Left lung (tissue), 10 donors: ENCODE measurements around the gene BLVRB. TPM values are rescaled to one million over a fixed set of nuclear protein-coding genes. Genes with fewer than 3 reads are reported as not detected.
"Not testable (repeated sequence)": the region's sequence is repeated elsewhere in the genome, so short reads cannot be mapped to it uniquely, and the experiment has no call there.

Source experiments
- ATAC-seq: fragments of 200-7000 bp; cut with Tn5 transposase; one replicate; pipeline ENCODE4 v1.9.1; 2020; ENCODE audit warnings: moderate library complexity
- DNase-seq, 4 donors: peaks; one replicate each; pipeline ENCODE4 v3.0.0-alpha.2; 2013 to 2020
- H3K27ac ChIP-seq, 2 donors: fragments of 200-600 bp; sonication (generic) in 1 of 2; one replicate each; pipeline versions ENCODE4 v1.5.0 to v1.8.0; 2020 to 2021
- H3K27me3 ChIP-seq, 2 donors: fragments of 200-600 bp; sonication (generic) in 1 of 2; one replicate each; pipeline versions ENCODE4 v1.5.0 to v1.8.0; 2020 to 2021
- H3K36me3 ChIP-seq, 2 donors: fragments of 200-600 bp; sonication (generic) in 1 of 2; one replicate each; pipeline versions ENCODE4 v1.5.0 to v1.8.0; 2020 to 2021
- H3K4me1 ChIP-seq, 2 donors: fragments of 200-600 bp; one replicate each; pipeline ENCODE4 v1.8.0; 2021
- H3K4me3 ChIP-seq, 2 donors: fragments of 200-600 bp; sonication (generic) in 1 of 2; one replicate each; pipeline versions ENCODE4 v1.5.0 to v1.8.0; 2020 to 2021; ENCODE audit warnings: mild to moderate bottlenecking in 1 of 2
- H3K9me3 ChIP-seq, 2 donors: fragments of 200-600 bp; sonication (generic) in 1 of 2; one replicate each; pipeline versions ENCODE4 v1.5.0 to v1.8.0; 2020 to 2021
- CTCF ChIP-seq, 2 donors: fragments of 200-600 bp; sonication (generic) in 1 of 2; IDR thresholded peaks; one replicate each; pipeline versions ENCODE4 v1.5.0 to v1.8.0; 2021; ENCODE audit warnings: antibody characterized with exemption in 2 of 2
- intact Hi-C, 2 donors: fragments of 100-400 bp; cut with DNase I; formaldehyde crosslinking; loops; one replicate each; pipeline versions ENCODE4 v1.11.2 to v1.14.2; 2022
- polyA plus RNA-seq, 6 donors: library from polyadenylated mRNA; unstranded; fragments of 120-200 nt; gene quantifications; one replicate each; pipeline ENCODE4 v1.2.1, GENCODE V29; 2013; ENCODE audit not compliant: insufficient read length in 6 of 6
- total RNA-seq, 2 donors: library from RNA; stranded (reverse); fragmentation: NEBNext Ultra II Directional; extraction: Animal tissue kit (Norgen Biotek cat#: 25700); gene quantifications; one replicate each; pipeline ENCODE4 v1.2.1, GENCODE V29; 2021
- donor health status: DM: no; HTN: yes; CAD: no.
- donor health status: DM: no; HTN: no; CAD: no.

Gene BLVRB
- total and polyA plus RNA-seq, 8 donors = 45.1 to 192 (median 62.0) TPM

DNA sequence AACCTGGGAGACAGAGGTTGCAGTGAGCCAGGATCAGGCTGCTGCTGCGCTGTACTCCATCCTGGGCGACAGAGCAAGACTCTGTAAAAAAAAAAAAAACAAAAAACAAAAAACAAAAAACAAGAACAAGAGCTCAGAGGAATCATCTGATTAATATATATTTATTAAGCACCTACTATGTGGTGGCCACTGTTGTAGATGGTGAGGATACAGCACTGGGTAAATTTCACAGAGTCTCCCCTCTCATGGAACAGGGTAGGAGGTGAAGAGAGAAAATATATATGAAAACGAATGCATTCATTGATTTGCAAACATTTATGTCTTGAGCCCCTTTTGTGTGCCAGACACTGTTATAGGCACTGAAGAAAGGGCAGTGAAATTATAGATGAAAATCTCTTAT is 33.8 kb downstream of the BLVRB start:
- DNase-seq = no peak
- ATAC-seq = no peak
- peaks cover 9 to 29% of the 10 kb centered on the region in 2 donors for H3K4me1 ChIP-seq
- H3K36me3 ChIP-seq = no peaks in the 10 kb centered on the region
- H3K4me3 ChIP-seq = no peak overlapping the region
- H3K27ac ChIP-seq = no peak overlapping the region
- TF ChIP-seq CTCF (IDR thresholded peaks at IDR 0.05) = no peak
- intact Hi-C loops = no loop called here
- no peaks in the 10 kb centered on the region for H3K9me3 ChIP-seq
- no peaks in the 10 kb centered on the region for H3K27me3 ChIP-seq

DNA sequence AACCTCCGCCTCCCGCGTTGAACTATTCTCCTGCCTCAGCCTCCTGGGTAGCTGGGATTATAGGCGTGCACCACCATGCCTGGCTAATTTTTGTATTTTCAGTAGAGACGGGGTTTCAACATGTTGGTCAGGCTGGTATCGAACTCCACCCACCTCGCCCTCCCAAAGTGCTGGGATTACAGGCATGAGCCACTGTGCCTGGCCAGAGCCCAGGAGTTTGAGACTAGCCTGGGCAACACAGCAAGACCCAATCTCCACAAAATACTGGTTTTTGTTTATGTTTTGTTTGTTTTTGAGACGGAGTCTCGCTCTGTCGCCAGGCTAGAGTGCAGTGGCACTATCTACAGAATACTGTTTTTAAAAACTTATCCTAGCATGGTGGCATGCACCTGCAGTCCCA is 35.3 kb downstream of the BLVRB start:
- H3K27me3 ChIP-seq, DNase-seq, H3K9me3 ChIP-seq, H3K27ac ChIP-seq, ATAC-seq, H3K36me3 ChIP-seq, H3K4me3 ChIP-seq, intact Hi-C loops: not testable (repeated sequence)
- H3K4me1 ChIP-seq = peaks cover 9 to 35% of the 10 kb centered on the region in 2 donors

GRCh38 chr19:40428197-40428596 is 37.3 kb downstream of the BLVRB start:
- intact Hi-C loops, H3K27ac ChIP-seq, H3K36me3 ChIP-seq, H3K4me3 ChIP-seq, H3K27me3 ChIP-seq, DNase-seq, ATAC-seq, H3K9me3 ChIP-seq: not testable (repeated sequence)
- H3K4me1 ChIP-seq = peaks cover 20 to 35% of the 10 kb centered on the region in 2 donors

- no peaks in the 10 kb centered on the region for H3K9me3 ChIP-seq
- H3K4me1 ChIP-seq = peaks cover 26 to 45% of the 10 kb centered on the region in 2 donors
- ATAC-seq (peak; percentile 91), DNase-seq (peak; percentile 99 to 100 (median 100))
- TF ChIP-seq CTCF (IDR thresholded peaks at IDR 0.05) = peak; percentile 73 to 74
- peak within 1 kb of the TSS; percentile 79 to 90 for H3K4me3 ChIP-seq
- peak within 1 kb of the TSS; percentile 98 to 100 for H3K27ac ChIP-seq
- no peaks in the 10 kb centered on the region for H3K27me3 ChIP-seq
- intact Hi-C loops = no loop called here
- H3K36me3 ChIP-seq = peaks cover 0 to 21% of the 10 kb centered on the region in 2 donors
These were observed 39.9 kb downstream of the BLVRB start, which contains the start of gene SERTAD1 for GRCh38 chr19:40425450-40426287. Gene SERTAD1 (minus strand): TSS chr19:40425992. CDS start chr19:40423546, 2,446 bp downstream.

DNA sequence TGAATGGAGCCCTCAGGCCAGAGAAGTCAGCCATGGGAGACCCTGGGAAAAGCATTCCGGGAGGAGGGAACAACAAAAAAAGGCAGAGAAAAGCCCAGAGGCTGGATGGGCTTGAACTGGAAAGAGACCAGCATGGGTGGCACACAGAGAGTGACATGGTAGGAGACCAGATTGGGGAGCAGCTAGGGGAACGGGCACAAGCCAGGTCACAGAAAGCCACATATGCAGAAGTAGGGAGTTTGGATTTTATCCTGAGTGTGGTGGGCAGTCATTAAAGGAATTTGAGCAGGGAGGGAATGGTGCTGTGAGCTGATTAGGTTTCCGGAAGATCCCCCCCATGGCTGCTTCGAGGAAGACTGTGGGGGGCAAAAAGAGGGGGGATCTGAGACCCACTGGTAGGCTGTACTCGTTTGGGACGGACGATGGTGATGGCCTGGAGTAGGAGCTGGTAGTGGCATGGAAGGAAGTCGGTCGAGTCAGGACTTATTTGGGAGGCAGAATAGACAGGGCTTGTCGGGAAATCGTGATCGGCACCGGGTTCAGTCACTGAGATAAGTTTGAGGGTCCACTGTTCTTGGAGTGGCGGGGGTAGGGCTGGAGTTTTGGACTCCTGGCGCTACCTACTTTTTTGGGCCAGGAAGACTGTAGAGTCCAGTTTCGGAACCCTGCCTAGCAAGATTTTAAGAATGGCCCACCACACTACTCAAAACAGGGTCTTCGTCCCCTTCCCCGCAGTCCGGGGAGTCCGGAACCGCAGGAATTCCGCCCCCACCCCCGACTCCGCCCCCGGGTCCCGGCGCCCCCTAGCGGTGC is 40.7 kb downstream of the BLVRB start:
- Histone ChIP-seq H3K27me3 (no peaks in the 10 kb centered on the region), H3K36me3 (peaks cover 0 to 21% of the 10 kb centered on the region in 2 donors), H3K9me3 (no peaks in the 10 kb centered on the region), H3K27ac (peak overlapping the region; percentile 98 to 100), H3K4me1 (peaks cover 26 to 52% of the 10 kb centered on the region in 2 donors), H3K4me3 (peak overlapping the region; percentile 79 to 90)
- DNase-seq (peak in 1 of 4 donors; percentile 72), ATAC-seq (peak; percentile 38)
- no peak for TF ChIP-seq CTCF (IDR thresholded peaks at IDR 0.05)
- intact Hi-C loops = no loop called here

- Histone ChIP-seq H3K4me3 (peak overlapping the region; percentile 79 to 90), H3K27me3 (no peaks in the 10 kb centered on the region), H3K9me3 (no peaks in the 10 kb centered on the region), H3K36me3 (peaks cover 0 to 21% of the 10 kb centered on the region in 2 donors), H3K27ac (peak overlapping the region; percentile 98 to 100), H3K4me1 (peaks cover 26 to 61% of the 10 kb centered on the region in 2 donors)
- intact Hi-C loops = no loop called here
- no peak for TF ChIP-seq CTCF (IDR thresholded peaks at IDR 0.05)
- ATAC-seq = no peak
- no peak for DNase-seq
These were observed 41.6 kb downstream of the BLVRB start for GRCh38 chr19:40423938-40424337.
